IgD-negative memory B cell (primary cell): ENCODE results near the gene PCSK7. TPM values are rescaled to one million over a fixed set of nuclear protein-coding genes. Genes with fewer than 3 reads are reported as not detected.
A peak's percentile ranks its signal among the peaks of the same experiment; 100 is the strongest.
"Not testable (repeated sequence)": the region's sequence is repeated elsewhere in the genome, so short reads cannot be mapped to it uniquely, and the experiment has no call there.

Source experiments
- H3K27ac Mint-ChIP-seq, 3 donors: one replicate each; pipeline ENCODE4 v1.8.0; 2020 to 2022; ENCODE audit warnings: mild to moderate bottlenecking in 3 of 3, mixed read lengths in 3 of 3, moderate library complexity in 1 of 3
- H3K27me3 Mint-ChIP-seq: one replicate; pipeline ENCODE4 v1.8.0; 2021; ENCODE audit warnings: mixed read lengths
- H3K36me3 Mint-ChIP-seq: one replicate; pipeline ENCODE4 v1.8.0; 2020; ENCODE audit warnings: mild to moderate bottlenecking, mixed read lengths
- H3K4me1 Mint-ChIP-seq, 3 donors: one replicate each; pipeline ENCODE4 v1.8.0; 2020 to 2022; ENCODE audit warnings: mixed read lengths in 3 of 3, mild to moderate bottlenecking in 1 of 3
- H3K4me3 Mint-ChIP-seq, 4 donors: one replicate each; pipeline ENCODE4 v1.8.0; 2020 to 2022; ENCODE audit warnings: mild to moderate bottlenecking in 4 of 4, mixed read lengths in 4 of 4, moderate library complexity in 3 of 4
- H3K9me3 Mint-ChIP-seq, 3 donors: one replicate each; pipeline ENCODE4 v1.8.0; 2020 to 2021; ENCODE audit warnings: mixed read lengths in 3 of 3, mild to moderate bottlenecking in 1 of 3
- polyA plus RNA-seq: library from polyadenylated mRNA; unstranded; fragments of 300-500 nt; fragmentation: Illumina TruSeq; gene quantifications from one replicate; pipeline ENCODE4 v1.2.3, GENCODE V29; 2021

The PCSK7 gene, protein sequence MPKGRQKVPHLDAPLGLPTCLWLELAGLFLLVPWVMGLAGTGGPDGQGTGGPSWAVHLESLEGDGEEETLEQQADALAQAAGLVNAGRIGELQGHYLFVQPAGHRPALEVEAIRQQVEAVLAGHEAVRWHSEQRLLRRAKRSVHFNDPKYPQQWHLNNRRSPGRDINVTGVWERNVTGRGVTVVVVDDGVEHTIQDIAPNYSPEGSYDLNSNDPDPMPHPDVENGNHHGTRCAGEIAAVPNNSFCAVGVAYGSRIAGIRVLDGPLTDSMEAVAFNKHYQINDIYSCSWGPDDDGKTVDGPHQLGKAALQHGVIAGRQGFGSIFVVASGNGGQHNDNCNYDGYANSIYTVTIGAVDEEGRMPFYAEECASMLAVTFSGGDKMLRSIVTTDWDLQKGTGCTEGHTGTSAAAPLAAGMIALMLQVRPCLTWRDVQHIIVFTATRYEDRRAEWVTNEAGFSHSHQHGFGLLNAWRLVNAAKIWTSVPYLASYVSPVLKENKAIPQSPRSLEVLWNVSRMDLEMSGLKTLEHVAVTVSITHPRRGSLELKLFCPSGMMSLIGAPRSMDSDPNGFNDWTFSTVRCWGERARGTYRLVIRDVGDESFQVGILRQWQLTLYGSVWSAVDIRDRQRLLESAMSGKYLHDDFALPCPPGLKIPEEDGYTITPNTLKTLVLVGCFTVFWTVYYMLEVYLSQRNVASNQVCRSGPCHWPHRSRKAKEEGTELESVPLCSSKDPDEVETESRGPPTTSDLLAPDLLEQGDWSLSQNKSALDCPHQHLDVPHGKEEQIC
- polyA plus RNA-seq = 68.1 TPM

DNA sequence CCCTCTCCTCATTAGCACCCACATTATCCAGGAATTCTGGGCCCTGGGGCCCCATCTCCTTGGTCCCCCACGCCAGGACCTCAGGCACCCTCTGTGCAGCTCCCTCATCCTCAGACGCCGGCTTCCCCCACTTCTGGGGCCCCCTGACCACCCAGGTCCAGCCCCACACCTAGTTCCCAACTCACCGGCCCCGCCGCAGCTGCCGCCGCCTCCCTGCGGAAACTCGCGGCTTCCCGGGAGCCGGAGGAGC lies at the start of gene PCSK7:
Gene PCSK7, minus strand, starts transcription at position 232 of the 250 bp plus-strand sequence. CDS start 2,229 bp downstream, outside the sequence.
- Mint-ChIP-seq H3K4me1 (peaks cover 22 to 37% (median 31%) of the 10 kb centered on the region in 3 donors), H3K9me3 (no peaks in the 10 kb centered on the region), H3K4me3 (peak within 1 kb of the TSS; percentile 91 to 100 (median 100)), H3K27ac (peak within 1 kb of the TSS; percentile 93 to 99 (median 97)), H3K36me3 (peaks cover under 1% of the 10 kb centered on the region), H3K27me3 (no peaks in the 10 kb centered on the region)

DNA sequence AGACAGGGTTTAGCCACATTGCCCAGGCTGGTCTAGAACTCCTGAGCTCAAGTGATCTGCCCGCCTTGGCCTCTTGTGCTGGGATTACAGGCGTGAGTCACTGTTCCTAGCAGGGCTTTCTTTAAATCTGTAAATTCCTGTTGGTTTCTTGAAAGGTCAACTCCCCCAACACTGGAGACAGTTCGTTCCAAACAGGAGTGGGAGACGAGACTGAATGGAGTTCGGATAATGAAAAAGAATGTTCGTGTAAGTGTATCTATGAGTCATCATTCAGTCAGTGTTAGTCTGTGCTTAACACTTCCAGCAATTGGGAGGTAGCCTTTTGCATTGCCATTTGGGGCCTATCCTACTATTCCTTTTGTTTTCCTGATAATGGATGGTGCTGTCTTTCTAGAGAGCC lies 49.3 kb upstream of the PCSK7 start:
- Mint-ChIP-seq H3K27me3 (no peaks in the 10 kb centered on the region), H3K27ac (no peak overlapping the region), H3K4me1 (peaks cover 0 to 2% (median 0%) of the 10 kb centered on the region in 3 donors), H3K9me3 (no peaks in the 10 kb centered on the region), H3K4me3 (peak overlapping the region in 1 of 4 donors; percentile 45), H3K36me3 (peaks cover 6% of the 10 kb centered on the region)

GRCh38 chr11:117279711-117280376 lies 48.0 kb upstream of the PCSK7 start:
- Mint-ChIP-seq H3K4me3 (no peak overlapping the region), H3K4me1 (peaks cover 0 to 6% (median 2%) of the 10 kb centered on the region in 3 donors), H3K36me3 (peaks cover 6% of the 10 kb centered on the region)

DNA sequence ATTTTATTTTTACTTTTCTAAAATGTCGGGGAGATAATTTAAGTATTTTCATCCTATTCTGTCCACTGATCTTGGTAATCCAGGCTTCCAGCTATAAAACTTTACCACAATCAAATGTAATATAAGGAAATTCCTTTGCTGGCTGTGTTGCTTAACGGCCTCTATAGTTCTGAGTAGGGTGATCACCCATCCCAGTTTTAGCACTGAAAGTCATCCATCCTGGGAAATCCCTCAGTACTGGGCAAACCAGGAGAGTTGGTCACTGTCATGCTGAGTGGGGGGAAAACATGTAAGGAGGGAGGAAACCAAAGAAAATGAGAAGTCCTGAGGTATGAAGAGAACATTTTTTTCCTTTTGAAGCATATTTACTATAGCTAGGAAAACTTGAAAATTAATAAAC lies 46.5 kb upstream of the PCSK7 start:
- H3K27me3 Mint-ChIP-seq = no peaks in the 10 kb centered on the region
- no peaks in the 10 kb centered on the region for H3K9me3 Mint-ChIP-seq
- H3K27ac Mint-ChIP-seq = no peak overlapping the region
- H3K36me3 Mint-ChIP-seq = peaks cover 6% of the 10 kb centered on the region
- H3K4me3 Mint-ChIP-seq = no peak overlapping the region
- H3K4me1 Mint-ChIP-seq = peaks cover 0 to 6% (median 5%) of the 10 kb centered on the region in 3 donors

More at GRCh38 chr11:117279711-117280376, 48.0 kb upstream of the PCSK7 start:
- Mint-ChIP-seq H3K27me3 (no peaks in the 10 kb centered on the region), H3K27ac (peak overlapping the region in 2 of 3 donors; percentile 30 to 55), H3K9me3 (no peaks in the 10 kb centered on the region)

- Mint-ChIP-seq H3K4me1 (peaks cover 5 to 8% (median 6%) of the 10 kb centered on the region in 3 donors), H3K27me3 (no peaks in the 10 kb centered on the region), H3K9me3 (no peaks in the 10 kb centered on the region), H3K27ac (no peak overlapping the region), H3K36me3 (peaks cover 6% of the 10 kb centered on the region), H3K4me3 (no peak overlapping the region)
Observed at GRCh38 chr11:117273550-117274289, 41.8 kb upstream of the PCSK7 start.

DNA sequence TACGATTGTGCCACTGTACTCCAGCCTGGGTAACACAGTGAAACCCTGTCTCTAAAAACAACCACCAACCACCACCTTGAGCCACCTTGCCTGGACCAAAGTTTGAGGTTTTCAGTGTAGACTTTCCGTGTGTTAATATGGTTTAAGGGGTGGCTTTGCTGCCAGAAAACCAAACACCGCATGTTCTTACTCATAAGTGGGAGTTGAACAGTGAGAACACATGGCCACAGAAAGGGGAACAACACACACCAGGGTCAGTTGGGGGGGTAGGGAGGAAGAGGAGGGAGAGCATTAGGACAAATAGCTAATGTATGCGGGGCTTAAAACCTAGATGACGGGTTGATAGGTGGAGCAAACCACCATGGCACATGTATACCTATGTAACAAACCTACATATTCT lies 40.3 kb upstream of the PCSK7 start:
- H3K9me3 Mint-ChIP-seq, H3K36me3 Mint-ChIP-seq, H3K4me1 Mint-ChIP-seq, H3K27me3 Mint-ChIP-seq, H3K4me3 Mint-ChIP-seq, H3K27ac Mint-ChIP-seq: not testable (repeated sequence)

GRCh38 chr11:117271208-117271607 lies 39.3 kb upstream of the PCSK7 start:
- no peaks in the 10 kb centered on the region for H3K9me3 Mint-ChIP-seq
- H3K27me3 Mint-ChIP-seq = no peaks in the 10 kb centered on the region
- H3K27ac Mint-ChIP-seq = no peak overlapping the region
- H3K36me3 Mint-ChIP-seq = peaks cover 11% of the 10 kb centered on the region
- H3K4me1 Mint-ChIP-seq = peaks cover 6 to 9% (median 6%) of the 10 kb centered on the region in 3 donors
- H3K4me3 Mint-ChIP-seq = no peak overlapping the region

DNA sequence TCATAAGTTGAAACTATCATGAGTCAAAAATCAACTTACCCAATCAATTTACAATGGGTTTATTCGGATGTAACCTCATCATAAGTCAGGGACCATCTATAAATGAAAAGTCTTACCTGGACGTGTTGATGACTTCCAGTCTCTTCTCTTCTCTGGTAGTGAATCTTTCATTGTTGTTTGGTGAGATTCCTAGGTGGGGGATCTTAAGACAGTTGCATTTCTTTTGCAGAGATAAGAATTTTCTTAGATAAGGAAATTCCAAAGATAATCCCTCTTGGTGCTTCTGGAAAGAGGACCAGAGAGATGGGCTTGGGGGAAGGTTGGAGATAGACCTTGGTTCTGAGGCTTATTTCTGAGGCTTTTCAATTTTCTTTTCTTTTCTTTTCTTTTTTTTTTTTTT lies 38.0 kb upstream of the PCSK7 start:
- no peaks in the 10 kb centered on the region for H3K27me3 Mint-ChIP-seq
- no peak overlapping the region for H3K4me3 Mint-ChIP-seq
- no peaks in the 10 kb centered on the region for H3K9me3 Mint-ChIP-seq
- H3K36me3 Mint-ChIP-seq = peaks cover 16% of the 10 kb centered on the region
- no peak overlapping the region for H3K27ac Mint-ChIP-seq
- H3K4me1 Mint-ChIP-seq = peaks cover 0 to 9% (median 6%) of the 10 kb centered on the region in 3 donors

- Mint-ChIP-seq H3K4me1 (peaks cover 0 to 4% (median 0%) of the 10 kb centered on the region in 3 donors), H3K27ac (no peak overlapping the region), H3K36me3 (peaks cover 10% of the 10 kb centered on the region), H3K27me3 (no peaks in the 10 kb centered on the region), H3K9me3 (no peaks in the 10 kb centered on the region), H3K4me3 (no peak overlapping the region)
Observed at GRCh38 chr11:117265745-117266144, 33.9 kb upstream of the PCSK7 start.

DNA sequence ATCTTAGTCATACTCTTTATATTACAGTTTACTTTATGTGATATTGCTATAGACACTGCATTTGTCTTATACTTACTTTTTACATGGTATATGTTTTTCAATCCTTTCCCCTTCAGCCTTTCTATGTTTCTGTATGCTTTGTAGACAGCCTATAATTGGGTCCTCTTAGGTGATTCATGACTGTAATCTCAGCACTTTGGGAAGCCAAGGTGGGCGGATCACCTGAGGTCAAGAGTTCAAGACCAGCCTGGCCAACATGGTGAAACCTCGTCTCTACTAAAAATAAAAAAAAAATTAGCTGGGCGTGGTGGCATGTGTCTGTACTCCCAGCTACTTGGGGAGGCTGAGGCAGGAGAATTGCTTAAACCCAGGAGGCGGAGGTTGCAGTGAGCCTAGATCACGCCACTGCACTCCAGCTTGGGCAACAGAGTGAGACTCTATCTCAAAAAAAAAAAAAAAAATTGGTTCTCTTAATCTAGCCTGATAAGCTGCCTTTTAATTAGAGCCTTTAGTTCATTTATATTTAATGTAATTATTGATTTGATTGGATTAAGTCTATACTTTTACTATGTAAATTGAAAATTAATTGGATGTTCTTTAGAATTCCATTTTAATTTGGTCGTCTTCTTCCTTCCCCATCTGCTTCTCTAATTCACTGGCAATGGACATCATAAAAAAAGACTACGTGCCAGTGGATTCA lies 32.9 kb upstream of the PCSK7 start:
- H3K9me3 Mint-ChIP-seq, H3K27me3 Mint-ChIP-seq, H3K4me1 Mint-ChIP-seq, H3K4me3 Mint-ChIP-seq, H3K27ac Mint-ChIP-seq: not testable (repeated sequence)
- H3K36me3 Mint-ChIP-seq = peaks cover 12% of the 10 kb centered on the region

DNA sequence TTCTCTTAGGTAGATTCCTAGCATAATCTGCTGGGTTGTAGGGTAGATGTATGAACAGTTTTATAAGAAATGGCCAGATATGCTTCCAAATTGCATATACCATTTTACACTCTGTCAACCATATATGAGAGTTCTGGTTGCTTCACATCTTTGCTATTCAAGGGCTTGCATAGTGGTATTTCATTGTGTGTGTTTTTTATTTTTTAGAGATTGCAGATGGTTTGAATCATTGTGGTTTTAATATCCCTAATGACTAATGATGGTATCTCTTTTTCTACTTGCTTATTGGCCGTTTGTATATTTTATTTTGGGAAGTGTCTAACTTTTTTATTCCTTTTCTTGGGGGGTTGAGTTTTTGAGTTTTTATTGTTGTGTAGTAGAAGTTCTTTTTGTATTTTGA lies 27.5 kb upstream of the PCSK7 start:
- Mint-ChIP-seq H3K27me3 (no peaks in the 10 kb centered on the region), H3K9me3 (no peaks in the 10 kb centered on the region), H3K36me3 (peaks cover 11% of the 10 kb centered on the region), H3K27ac (peak overlapping the region in 1 of 3 donors; percentile 51), H3K4me1 (peaks cover 0 to 1% (median 0%) of the 10 kb centered on the region in 3 donors), H3K4me3 (no peak overlapping the region)

- Mint-ChIP-seq H3K36me3 (peaks cover 11% of the 10 kb centered on the region), H3K9me3 (no peaks in the 10 kb centered on the region), H3K27ac (no peak overlapping the region), H3K27me3 (no peaks in the 10 kb centered on the region), H3K4me3 (no peak overlapping the region), H3K4me1 (peaks cover 0 to 1% (median 0%) of the 10 kb centered on the region in 3 donors)
Observed at GRCh38 chr11:117258576-117258975, 26.7 kb upstream of the PCSK7 start.

DNA sequence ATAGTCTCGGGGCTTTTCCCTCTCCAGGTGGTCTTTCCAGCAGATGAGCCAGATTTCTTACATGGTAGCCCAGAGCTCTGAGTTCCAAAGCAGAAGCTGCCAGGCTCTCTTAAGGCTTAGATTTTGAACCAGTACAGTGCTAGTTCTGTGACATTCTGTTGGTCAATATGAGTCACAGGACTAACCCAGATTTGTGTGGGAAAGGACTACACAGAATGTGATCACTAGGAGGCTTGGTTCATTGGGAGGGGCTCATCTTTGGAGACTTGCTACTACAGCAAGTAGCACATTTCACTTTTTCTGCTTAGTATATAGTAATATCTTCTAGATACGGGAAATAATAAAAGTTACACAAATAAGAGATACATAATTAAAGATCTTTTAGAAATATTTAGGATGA lies 24.7 kb upstream of the PCSK7 start:
- Mint-ChIP-seq H3K27me3 (no peaks in the 10 kb centered on the region), H3K9me3 (no peaks in the 10 kb centered on the region), H3K4me1 (peaks cover 0 to 2% (median 1%) of the 10 kb centered on the region in 3 donors), H3K27ac (peak overlapping the region in 1 of 3 donors; percentile 67), H3K4me3 (no peak overlapping the region), H3K36me3 (peaks cover 15% of the 10 kb centered on the region)

GRCh38 chr11:117255966-117256365 lies 24.1 kb upstream of the PCSK7 start:
- Mint-ChIP-seq H3K36me3 (peaks cover 15% of the 10 kb centered on the region), H3K27me3 (no peaks in the 10 kb centered on the region), H3K4me3 (no peak overlapping the region), H3K27ac (no peak overlapping the region), H3K9me3 (no peaks in the 10 kb centered on the region), H3K4me1 (peaks cover 0 to 2% (median 1%) of the 10 kb centered on the region in 3 donors)
